Mesenchymal stem cell (in vitro differentiated cells and primary cell): Measurements from ENCODE around the gene PPP1R9B.

Experiments
- DNase-seq: peaks from one replicate; pipeline ENCODE4 v3.0.0-alpha.2; 2013
- H2AFZ ChIP-seq: one replicate; pipeline ENCODE4 v1.6.1; 2013; ENCODE audit warnings: low read depth, mild to moderate bottlenecking, control low read depth, inconsistent platforms, low read length, moderate library complexity
- H2AK5ac ChIP-seq: 2 replicates; pipeline ENCODE4 v1.6.1; 2013; ENCODE audit warnings: low read length, moderate library complexity, mild to moderate bottlenecking, inconsistent platforms; ENCODE audit not compliant: severe bottlenecking
- H2BK120ac ChIP-seq: one replicate; pipeline ENCODE4 v1.6.1; 2013; ENCODE audit warnings: low read depth, mild to moderate bottlenecking, inconsistent platforms, low read length, moderate library complexity
- H2BK12ac ChIP-seq, 2 experiments: one replicate each; pipeline ENCODE4 v1.6.1; 2013; ENCODE audit warnings: inconsistent platforms in 2 of 2, low read length in 2 of 2, mild to moderate bottlenecking in 2 of 2, moderate library complexity in 2 of 2, control low read depth in 1 of 2
- H2BK15ac ChIP-seq: one replicate; pipeline ENCODE4 v1.6.1; 2013; ENCODE audit warnings: mild to moderate bottlenecking, low read depth, inconsistent platforms; ENCODE audit not compliant: poor library complexity, severe bottlenecking
- H2BK5ac ChIP-seq: 2 replicates; pipeline ENCODE4 v1.6.1; 2013; ENCODE audit warnings: low read depth, mild to moderate bottlenecking, low read length, control low read depth, inconsistent platforms; ENCODE audit not compliant: poor library complexity, severe bottlenecking
- H3K14ac ChIP-seq, 2 experiments: one replicate each; pipeline ENCODE4 v1.6.1; 2013; ENCODE audit warnings: inconsistent platforms in 2 of 2, low read length in 2 of 2, control low read depth in 1 of 2, mild to moderate bottlenecking in 1 of 2, moderate library complexity in 1 of 2
- H3K18ac ChIP-seq, 2 experiments: one replicate each; pipeline ENCODE4 v1.6.1; 2013; ENCODE audit warnings: inconsistent platforms in 2 of 2, low read length in 2 of 2, control low read depth in 1 of 2, low read depth in 1 of 2, mild to moderate bottlenecking in 1 of 2
- H3K23ac ChIP-seq, 2 experiments: one replicate each; pipeline ENCODE4 v1.6.1; 2013; ENCODE audit warnings: inconsistent platforms in 2 of 2, low read length in 2 of 2, mild to moderate bottlenecking in 2 of 2, moderate library complexity in 2 of 2, control low read depth in 1 of 2
- H3K27ac ChIP-seq: 2 replicates; pipeline ENCODE4 v1.5.1; 2013; ENCODE audit warnings: mild to moderate bottlenecking, moderate library complexity, low read length, control low read depth, inconsistent platforms; ENCODE audit not compliant: poor library complexity, severe bottlenecking
- H3K27me3 ChIP-seq, 2 experiments: 2 replicates each; pipeline versions ENCODE4 v1.6.1 to v1.7.0; 2013; ENCODE audit warnings: low read length in 2 of 2, mild to moderate bottlenecking in 2 of 2, moderate library complexity in 2 of 2, control low read depth in 1 of 2, inconsistent platforms in 1 of 2; ENCODE audit not compliant: control insufficient read depth in 1 of 2, insufficient read depth in 1 of 2
- H3K36me3 ChIP-seq, 2 experiments: 2 replicates each; pipeline versions ENCODE4 v1.6.1 to v1.7.0; 2013; ENCODE audit warnings: low read length in 2 of 2, control low read depth in 1 of 2, inconsistent platforms in 1 of 2, low read depth in 1 of 2, mild to moderate bottlenecking in 1 of 2; ENCODE audit not compliant: insufficient read depth in 2 of 2, control insufficient read depth in 1 of 2
- H3K4ac ChIP-seq, 2 experiments: one replicate each; pipeline ENCODE4 v1.6.1; 2013; ENCODE audit warnings: inconsistent platforms in 2 of 2, low read length in 2 of 2, mild to moderate bottlenecking in 2 of 2, moderate library complexity in 2 of 2, control low read depth in 1 of 2, low read depth in 1 of 2
- H3K4me1 ChIP-seq: 2 replicates; pipeline ENCODE4 v1.6.1; 2013; ENCODE audit warnings: low read depth, low read length, control low read depth; ENCODE audit not compliant: control insufficient read depth, insufficient read depth
- H3K4me2 ChIP-seq: 2 replicates; pipeline ENCODE4 v1.6.1; 2013; ENCODE audit warnings: low read length, mild to moderate bottlenecking, inconsistent platforms; ENCODE audit not compliant: poor library complexity, severe bottlenecking
- H3K4me3 ChIP-seq, 2 experiments: 2 replicates each; pipeline versions ENCODE4 v1.5.1 to v1.7.0; 2013; ENCODE audit warnings: low read length in 2 of 2, mild to moderate bottlenecking in 2 of 2, control low read depth in 1 of 2, low read depth in 1 of 2; ENCODE audit not compliant: insufficient read depth in 1 of 2
- H3K79me1 ChIP-seq: replicated peaks from 2 replicates; pipeline ENCODE4 v1.6.1; 2013; ENCODE audit warnings: mild to moderate bottlenecking, control low read depth, low read length, inconsistent platforms; ENCODE audit not compliant: poor library complexity, severe bottlenecking
- H3K9ac ChIP-seq: 2 replicates; pipeline ENCODE4 v1.7.0; 2013; ENCODE audit warnings: mild to moderate bottlenecking, low read length, moderate library complexity
- H3K9me3 ChIP-seq: 2 replicates; pipeline ENCODE4 v1.7.0; 2013; ENCODE audit warnings: mild to moderate bottlenecking, low read length; ENCODE audit not compliant: control insufficient read depth
- H4K8ac ChIP-seq: one replicate; pipeline ENCODE4 v1.6.1; 2013; ENCODE audit warnings: inconsistent platforms, mild to moderate bottlenecking, low read length, moderate library complexity
- H4K91ac ChIP-seq: one replicate; pipeline ENCODE4 v1.6.1; 2013; ENCODE audit warnings: mild to moderate bottlenecking, low read length, inconsistent platforms
- WGBS: methylation state at CpG from one replicate; pipeline ENCODE4 v1.1.7; 2013; ENCODE audit warnings: mixed read lengths; 5-methylcytosine and 5-hydroxymethylcytosine counted together

Gene PPP1R9B

DNA sequence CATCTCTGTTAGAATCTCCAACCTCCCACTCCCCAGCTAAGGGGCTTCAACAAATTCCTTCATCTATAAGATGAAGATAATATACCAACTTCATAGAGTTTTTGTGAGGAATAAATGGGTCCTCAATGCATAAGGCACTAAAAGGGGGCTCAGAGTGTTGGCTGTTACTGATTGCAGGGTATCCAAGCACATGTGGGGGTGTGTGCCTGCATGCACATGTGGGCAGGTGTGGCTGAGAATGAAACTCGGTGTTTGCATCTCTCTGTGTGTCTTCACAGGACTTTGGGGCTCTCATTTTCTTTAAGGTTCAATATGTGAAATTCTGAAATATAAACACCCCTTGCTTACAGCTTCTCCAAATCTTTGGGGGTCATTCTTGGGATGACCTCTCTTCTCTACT, 4.1 kb upstream of the PPP1R9B start:
- no peak overlapping the region for H4K8ac ChIP-seq
- H3K4me3 ChIP-seq: peak overlapping the region in 1 of 2 experiments; percentile 16
- no peak overlapping the region for H2BK5ac ChIP-seq
- peak overlapping the region; percentile 86 for H3K9ac ChIP-seq
- H3K14ac ChIP-seq: no peak overlapping the region
- no peak overlapping the region for H2AK5ac ChIP-seq
- no peak overlapping the region for H4K91ac ChIP-seq
- peak overlapping the region in 1 of 2 experiments; percentile 85 for H2BK12ac ChIP-seq
- no peaks in the 10 kb centered on the region for H3K9me3 ChIP-seq
- H3K4ac ChIP-seq: peak overlapping the region in 1 of 2 experiments; percentile 76
- no peaks in the 10 kb centered on the region for H3K36me3 ChIP-seq
- H2BK15ac ChIP-seq: no peak overlapping the region
- no peak overlapping the region for H3K23ac ChIP-seq
- no peak overlapping the region for H3K18ac ChIP-seq
- H3K4me1 ChIP-seq: peaks cover 13% of the 10 kb centered on the region
- H2AFZ ChIP-seq: peak overlapping the region; percentile 47
- no CpG with 5 or more reads among the region's 1 CpG for WGBS
- H3K4me2 ChIP-seq: no peak overlapping the region
- H3K79me1 ChIP-seq: no peaks in the 10 kb centered on the region
- DNase-seq: no peak
- peak overlapping the region; percentile 57 for H2BK120ac ChIP-seq
- no peaks in the 10 kb centered on the region for H3K27me3 ChIP-seq
- no peak overlapping the region for H3K27ac ChIP-seq

- Histone ChIP-seq H3K9me3 (no peaks in the 10 kb centered on the region), H3K27me3 (no peaks in the 10 kb centered on the region), H3K4me2 (no peak overlapping the region), H2AFZ (no peak overlapping the region), H3K14ac (no peak overlapping the region), H4K8ac (no peak overlapping the region), H3K36me3 (no peaks in the 10 kb centered on the region), H3K4me1 (peaks cover 16% of the 10 kb centered on the region), H2BK12ac (peak overlapping the region; percentile 29 to 64), H3K4ac (peak overlapping the region in 1 of 2 experiments; percentile 7), H2BK120ac (no peak overlapping the region), H3K9ac (peak overlapping the region; percentile 86), H2AK5ac (peak overlapping the region; percentile 17), H2BK15ac (no peak overlapping the region), H3K4me3 (peak overlapping the region in 1 of 2 experiments; percentile 16), H3K79me1 (no peaks in the 10 kb centered on the region), H2BK5ac (no peak overlapping the region), H3K18ac (no peak overlapping the region), H4K91ac (no peak overlapping the region), H3K23ac (no peak overlapping the region), H3K27ac (no peak overlapping the region)
- DNase-seq: no peak
- WGBS: 94% methylated on average over 14 of the region's 16 CpGs
Observed at GRCh38 chr17:50153650-50154575, 3.4 kb upstream of the PPP1R9B start.

GRCh38 chr17:50152736-50153135, 2.3 kb upstream of the PPP1R9B start:
- no peak overlapping the region for H3K4me2 ChIP-seq
- H3K79me1 ChIP-seq: no peaks in the 10 kb centered on the region
- no peak overlapping the region for H3K23ac ChIP-seq
- no peaks in the 10 kb centered on the region for H3K27me3 ChIP-seq
- H3K14ac ChIP-seq: no peak overlapping the region
- peaks cover 22% of the 10 kb centered on the region for H3K4me1 ChIP-seq
- H4K8ac ChIP-seq: peak overlapping the region; percentile 54
- no peaks in the 10 kb centered on the region for H3K36me3 ChIP-seq
- H3K27ac ChIP-seq: no peak overlapping the region
- 76% methylated on average over 6 of the region's 7 CpGs for WGBS
- no peak for DNase-seq
- peak overlapping the region in 1 of 2 experiments; percentile 96 for H2BK12ac ChIP-seq
- H2BK15ac ChIP-seq: peak overlapping the region; percentile 66
- H3K4me3 ChIP-seq: peak overlapping the region in 1 of 2 experiments; percentile 84
- H2BK120ac ChIP-seq: peak overlapping the region; percentile 83
- H3K18ac ChIP-seq: peak overlapping the region; percentile 17 to 81
- H4K91ac ChIP-seq: peak overlapping the region; percentile 53
- H2AK5ac ChIP-seq: peak overlapping the region; percentile 81
- H3K4ac ChIP-seq: peak overlapping the region; percentile 50 to 94
- no peaks in the 10 kb centered on the region for H3K9me3 ChIP-seq
- H2AFZ ChIP-seq: no peak overlapping the region
- H3K9ac ChIP-seq: peak overlapping the region; percentile 83
- no peak overlapping the region for H2BK5ac ChIP-seq

- Histone ChIP-seq H3K9me3 (no peaks in the 10 kb centered on the region), H2BK15ac (peak overlapping the region; percentile 100), H3K4me2 (peak overlapping the region; percentile 77), H3K27me3 (no peaks in the 10 kb centered on the region), H2BK120ac (peak overlapping the region; percentile 83), H3K23ac (no peak overlapping the region), H3K9ac (peak overlapping the region; percentile 83), H3K36me3 (peaks cover 0 to 2% of the 10 kb centered on the region in 2 experiments), H3K27ac (peak overlapping the region; percentile 96), H2AFZ (peak overlapping the region; percentile 58), H3K79me1 (no peaks in the 10 kb centered on the region), H2BK5ac (peak overlapping the region; percentile 60), H2AK5ac (peak overlapping the region; percentile 81), H2BK12ac (peak overlapping the region; percentile 90 to 99), H3K18ac (peak overlapping the region; percentile 94 to 99), H3K4me3 (peak overlapping the region; percentile 48 to 84), H3K4ac (peak overlapping the region; percentile 82 to 94), H3K4me1 (peaks cover 29% of the 10 kb centered on the region), H4K8ac (peak overlapping the region; percentile 96), H3K14ac (peak overlapping the region in 1 of 2 experiments; percentile 87), H4K91ac (peak overlapping the region; percentile 85)
- 0% methylated on average over 11 of the region's 12 CpGs for WGBS
- peak; percentile 93 for DNase-seq
Observed at GRCh38 chr17:50151937-50152547, 1.6 kb upstream of the PPP1R9B start.
